Panc1 (cell line): ENCODE measurements around the gene KIF4A.

Source experiments
- CTCF ChIP-seq: fragments of 450-650 bp; IDR thresholded peaks from 2 replicates; pipeline ENCODE4 v1.5.1; 2017; ENCODE audit warnings: mild to moderate bottlenecking
- POLR2AphosphoS5 ChIP-seq: IDR thresholded peaks from 2 replicates; pipeline ENCODE4 v1.6.1; 2012; ENCODE audit warnings: mild to moderate bottlenecking, low read depth, low read length, moderate library complexity
- REST ChIP-seq, 2 experiments: IDR thresholded peaks; 2 replicates each; pipeline ENCODE4 v1.6.1; 2011 to 2012; ENCODE audit warnings: low read depth in 2 of 2, control low read depth in 1 of 2, low read length in 1 of 2, mild to moderate bottlenecking in 1 of 2, moderate library complexity in 1 of 2; ENCODE audit not compliant: insufficient read depth in 1 of 2
- SIN3A ChIP-seq: IDR thresholded peaks from 2 replicates; pipeline ENCODE4 v1.6.1; 2012; ENCODE audit warnings: low read depth, mild to moderate bottlenecking, low read length, moderate library complexity, borderline replicate concordance; ENCODE audit not compliant: insufficient read depth
- TCF7L2 ChIP-seq: IDR thresholded peaks from 2 replicates; pipeline ENCODE4 v1.6.1; 2011; ENCODE audit warnings: mild to moderate bottlenecking, low read depth, low read length, inconsistent platforms

- TF ChIP-seq POLR2AphosphoS5 (no peak), CTCF (no peak), REST (IDR thresholded peaks at IDR 0.05; ENCODE audit: insufficient read depth in 1 of 2, low read depth in 2 of 2, low read length in 1 of 2) (peak; percentile 55 to 73; a peak in 3 of 4 replicates), SIN3A (no peak), TCF7L2 (no peak)
Measured at GRCh38 chrX:70264784-70265183, 25.1 kb upstream of the KIF4A start.
